Epidermal melanocyte (primary cell): Measurements from ENCODE around the gene CCNO.

ENCODE experiments used
- DNase-seq: peaks from one replicate; pipeline ENCODE4 v3.0.0; 2011; ENCODE audit warnings: low spot score; ENCODE audit not compliant: insufficient read length

Gene CCNO

GRCh38 chr5:55222985-55223811, 10.2 kb downstream of the CCNO start:
- DNase-seq: no peak

GRCh38 chr5:55222092-55222984, 11.1 kb downstream of the CCNO start:
- no peak for DNase-seq

GRCh38 chr5:55220433-55221185, 12.8 kb downstream of the CCNO start:
- DNase-seq: no peak

GRCh38 chr5:55219770-55220169, 13.6 kb downstream of the CCNO start:
- DNase-seq: no peak

GRCh38 chr5:55218967-55219366, 14.4 kb downstream of the CCNO start:
- no peak for DNase-seq

- DNase-seq: no peak
These were observed 22.1 kb downstream of the CCNO start for GRCh38 chr5:55211184-55211874.

- no peak for DNase-seq
These were observed 28.4 kb downstream of the CCNO start for GRCh38 chr5:55205001-55205400.

GRCh38 chr5:55191165-55191564, 42.2 kb downstream of the CCNO start:
- DNase-seq: no peak

GRCh38 chr5:55188656-55189540, 44.5 kb downstream of the CCNO start:
- DNase-seq: no peak

- no peak for DNase-seq
These were observed 46.0 kb downstream of the CCNO start for GRCh38 chr5:55187370-55187769.
